Smooth muscle cell (in vitro differentiated cells): ENCODE measurements around the gene CENPM. TPM values are rescaled to one million over a fixed set of nuclear protein-coding genes. Genes with fewer than 3 reads are reported as not detected.

Experiments
- DNase-seq: peaks from one replicate; lab custom pipeline; 2025; ENCODE audit not compliant: unreplicated experiment; lab: John Stamatoyannopoulos, UW
- H2AFZ ChIP-seq: fragments of 200-600 bp; sonication (generic); 2 replicates; pipeline ENCODE4 v1.6.0; 2016; ENCODE audit warnings: antibody characterized with exemption, low read depth, mild to moderate bottlenecking
- H3F3A ChIP-seq: fragments of 200-600 bp; sonication (generic); 2 replicates; pipeline ENCODE4 v1.6.0; 2017; ENCODE audit warnings: antibody characterized with exemption, low read depth
- H3K27ac ChIP-seq: fragments of 200-600 bp; sonication (generic); 2 replicates; pipeline ENCODE4 v1.5.1; 2016; ENCODE audit warnings: low read depth, mild to moderate bottlenecking
- H3K27me3 ChIP-seq: fragments of 200-600 bp; sonication (generic); 2 replicates; pipeline ENCODE4 v1.6.1; 2016; ENCODE audit warnings: low read depth, mild to moderate bottlenecking
- H3K36me3 ChIP-seq: fragments of 200-600 bp; sonication (generic); 2 replicates; pipeline ENCODE4 v1.5.1; 2016; ENCODE audit warnings: low read depth
- H3K4me1 ChIP-seq: fragments of 200-600 bp; sonication (generic); 2 replicates; pipeline ENCODE4 v1.5.1; 2016; ENCODE audit warnings: low read depth
- H3K4me2 ChIP-seq: fragments of 200-600 bp; sonication (generic); 2 replicates; pipeline ENCODE4 v1.6.0; 2016; ENCODE audit warnings: mild to moderate bottlenecking
- H3K4me3 ChIP-seq: fragments of 200-600 bp; sonication (generic); 2 replicates; pipeline ENCODE4 v1.5.1; 2016; ENCODE audit warnings: mild to moderate bottlenecking
- H3K79me2 ChIP-seq: fragments of 200-600 bp; sonication (generic); 2 replicates; pipeline ENCODE4 v1.6.0; 2016; ENCODE audit warnings: low read depth, mild to moderate bottlenecking
- H3K9ac ChIP-seq: fragments of 200-600 bp; sonication (generic); 2 replicates; pipeline ENCODE4 v1.6.0; 2016; ENCODE audit warnings: low read depth
- H3K9me3 ChIP-seq: fragments of 200-600 bp; sonication (generic); replicated peaks from 2 replicates; pipeline ENCODE4 v1.5.1; 2016; ENCODE audit warnings: low read depth
- H4K20me1 ChIP-seq: fragments of 200-600 bp; sonication (generic); 2 replicates; pipeline ENCODE4 v1.6.0; 2016; ENCODE audit warnings: low read depth
- WGBS: methylation state at CpG from one replicate; pipeline ENCODE4 v1.1.7; 2016; ENCODE audit warnings: low lambda C conversion rate; 5-methylcytosine and 5-hydroxymethylcytosine counted together
- polyA plus RNA-seq: library from polyadenylated mRNA; unstranded; fragments of >200 nt; fragmentation: Nextera tagmentation; extraction: Ambion mirVana; gene quantifications from 2 replicates; pipeline ENCODE4 v1.2.1, GENCODE V29; 2016
- total RNA-seq: library from RNA; depleted of rRNA; stranded (reverse); fragments of >200 nt; gene quantifications from 2 replicates; pipeline ENCODE4 v1.2.3, GENCODE V29; 2014
- TF ChIP-seq, protein P1 (sequence below): fragments of 200-600 bp; sonication (generic); IDR thresholded peaks from 2 replicates; pipeline ENCODE4 v1.5.1; 2017; ENCODE audit warnings: borderline replicate concordance, mild to moderate bottlenecking, antibody characterized with exemption; ENCODE audit not compliant: insufficient read depth, poor library complexity, severe bottlenecking

Gene CENPM
- total and polyA plus RNA-seq, 2 experiments from 2014 or later, result 5.6 to 16.0 TPM

DNA sequence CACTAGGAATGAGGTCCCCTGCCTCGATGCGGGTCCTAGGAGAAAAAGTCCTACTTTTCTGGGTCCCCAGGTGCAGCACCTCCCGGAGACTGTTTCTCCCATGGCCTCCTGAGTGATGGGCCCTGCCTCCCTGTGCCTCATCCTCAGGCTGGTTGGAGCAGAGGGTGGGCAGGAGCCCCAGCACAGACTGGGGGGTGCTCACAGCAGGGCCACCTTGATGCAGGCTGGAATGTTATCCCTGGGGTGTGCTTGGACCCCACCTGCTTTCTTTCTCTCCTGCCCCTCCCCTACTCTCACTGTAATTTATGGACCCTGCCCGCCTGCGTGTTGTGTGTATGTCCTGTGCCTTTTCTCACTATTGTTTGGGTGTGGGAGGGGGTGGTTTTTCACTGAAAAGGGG is 40.1 kb downstream of the CENPM start:
- no peak overlapping the region for H3K4me3 ChIP-seq
- H3K27ac ChIP-seq, result no peak overlapping the region
- peaks cover 32% of the 10 kb centered on the region for H3K27me3 ChIP-seq
- no peaks in the 10 kb centered on the region for H3K79me2 ChIP-seq
- TF ChIP-seq, protein P1, sequence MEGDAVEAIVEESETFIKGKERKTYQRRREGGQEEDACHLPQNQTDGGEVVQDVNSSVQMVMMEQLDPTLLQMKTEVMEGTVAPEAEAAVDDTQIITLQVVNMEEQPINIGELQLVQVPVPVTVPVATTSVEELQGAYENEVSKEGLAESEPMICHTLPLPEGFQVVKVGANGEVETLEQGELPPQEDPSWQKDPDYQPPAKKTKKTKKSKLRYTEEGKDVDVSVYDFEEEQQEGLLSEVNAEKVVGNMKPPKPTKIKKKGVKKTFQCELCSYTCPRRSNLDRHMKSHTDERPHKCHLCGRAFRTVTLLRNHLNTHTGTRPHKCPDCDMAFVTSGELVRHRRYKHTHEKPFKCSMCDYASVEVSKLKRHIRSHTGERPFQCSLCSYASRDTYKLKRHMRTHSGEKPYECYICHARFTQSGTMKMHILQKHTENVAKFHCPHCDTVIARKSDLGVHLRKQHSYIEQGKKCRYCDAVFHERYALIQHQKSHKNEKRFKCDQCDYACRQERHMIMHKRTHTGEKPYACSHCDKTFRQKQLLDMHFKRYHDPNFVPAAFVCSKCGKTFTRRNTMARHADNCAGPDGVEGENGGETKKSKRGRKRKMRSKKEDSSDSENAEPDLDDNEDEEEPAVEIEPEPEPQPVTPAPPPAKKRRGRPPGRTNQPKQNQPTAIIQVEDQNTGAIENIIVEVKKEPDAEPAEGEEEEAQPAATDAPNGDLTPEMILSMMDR, result no peak
- DNase-seq, result no peak
- H3K9me3 ChIP-seq, result no peaks in the 10 kb centered on the region
- 98% methylated on average over 5 of the region's 5 CpGs for WGBS
- peaks cover 4% of the 10 kb centered on the region for H3K4me1 ChIP-seq
- peaks cover 63% of the 10 kb centered on the region for H4K20me1 ChIP-seq
- H3K9ac ChIP-seq, result no peak overlapping the region
- H3F3A ChIP-seq, result no peaks in the 10 kb centered on the region
- H2AFZ ChIP-seq, result no peak overlapping the region
- H3K36me3 ChIP-seq, result no peaks in the 10 kb centered on the region
- no peak overlapping the region for H3K4me2 ChIP-seq

DNA sequence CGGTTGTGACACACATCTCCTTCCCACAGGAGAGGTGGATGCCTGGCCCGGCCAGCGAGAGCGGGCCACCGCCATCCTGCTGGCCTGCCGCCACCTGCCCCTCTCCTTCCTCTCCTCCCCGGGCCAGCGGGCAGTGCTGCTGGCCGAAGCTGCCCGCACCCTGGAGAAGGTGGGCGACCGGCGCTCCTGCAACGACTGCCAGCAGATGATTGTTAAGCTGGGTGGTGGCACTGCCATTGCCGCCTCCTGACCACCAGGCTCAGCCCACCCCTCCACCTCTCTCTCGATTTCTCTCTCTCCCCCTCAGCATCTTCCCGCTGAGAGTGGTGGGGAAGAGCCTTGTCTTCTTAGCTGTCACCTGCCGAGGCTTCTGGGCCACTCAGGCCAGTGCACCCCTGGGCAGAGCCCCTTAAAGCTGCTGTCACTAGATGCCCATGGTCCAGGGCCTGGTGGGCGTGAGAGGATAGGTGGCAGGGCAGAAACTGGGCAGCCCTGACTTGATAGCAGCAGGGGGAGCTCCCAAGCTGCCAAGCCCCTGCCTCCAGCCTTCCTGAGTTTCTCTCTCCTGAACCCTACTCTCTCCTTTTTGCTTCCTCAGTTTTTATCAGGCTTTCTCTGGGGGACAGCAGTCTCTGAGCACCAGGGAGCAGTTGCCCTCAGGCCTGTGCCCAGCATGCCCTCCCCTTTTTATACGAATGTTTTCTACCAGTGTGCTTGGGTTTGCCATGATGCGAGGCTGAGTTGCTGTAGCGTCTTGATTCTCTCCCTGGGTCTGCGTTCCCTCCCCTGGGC is 41.3 kb downstream of the CENPM start:
- Histone ChIP-seq H3K9me3 (no peaks in the 10 kb centered on the region), H3K4me1 (peaks cover under 1% of the 10 kb centered on the region), H3K9ac (no peak overlapping the region), H2AFZ (no peak overlapping the region), H3K79me2 (no peaks in the 10 kb centered on the region), H3K27ac (no peak overlapping the region), H3K36me3 (no peaks in the 10 kb centered on the region), H3K27me3 (peaks cover 20% of the 10 kb centered on the region), H4K20me1 (peaks cover 59% of the 10 kb centered on the region), H3K4me3 (no peak overlapping the region), H3F3A (no peaks in the 10 kb centered on the region), H3K4me2 (no peak overlapping the region)
- 96% methylated on average over 23 of the region's 23 CpGs for WGBS
- TF ChIP-seq, protein P1, result no peak
- DNase-seq, result no peak

DNA sequence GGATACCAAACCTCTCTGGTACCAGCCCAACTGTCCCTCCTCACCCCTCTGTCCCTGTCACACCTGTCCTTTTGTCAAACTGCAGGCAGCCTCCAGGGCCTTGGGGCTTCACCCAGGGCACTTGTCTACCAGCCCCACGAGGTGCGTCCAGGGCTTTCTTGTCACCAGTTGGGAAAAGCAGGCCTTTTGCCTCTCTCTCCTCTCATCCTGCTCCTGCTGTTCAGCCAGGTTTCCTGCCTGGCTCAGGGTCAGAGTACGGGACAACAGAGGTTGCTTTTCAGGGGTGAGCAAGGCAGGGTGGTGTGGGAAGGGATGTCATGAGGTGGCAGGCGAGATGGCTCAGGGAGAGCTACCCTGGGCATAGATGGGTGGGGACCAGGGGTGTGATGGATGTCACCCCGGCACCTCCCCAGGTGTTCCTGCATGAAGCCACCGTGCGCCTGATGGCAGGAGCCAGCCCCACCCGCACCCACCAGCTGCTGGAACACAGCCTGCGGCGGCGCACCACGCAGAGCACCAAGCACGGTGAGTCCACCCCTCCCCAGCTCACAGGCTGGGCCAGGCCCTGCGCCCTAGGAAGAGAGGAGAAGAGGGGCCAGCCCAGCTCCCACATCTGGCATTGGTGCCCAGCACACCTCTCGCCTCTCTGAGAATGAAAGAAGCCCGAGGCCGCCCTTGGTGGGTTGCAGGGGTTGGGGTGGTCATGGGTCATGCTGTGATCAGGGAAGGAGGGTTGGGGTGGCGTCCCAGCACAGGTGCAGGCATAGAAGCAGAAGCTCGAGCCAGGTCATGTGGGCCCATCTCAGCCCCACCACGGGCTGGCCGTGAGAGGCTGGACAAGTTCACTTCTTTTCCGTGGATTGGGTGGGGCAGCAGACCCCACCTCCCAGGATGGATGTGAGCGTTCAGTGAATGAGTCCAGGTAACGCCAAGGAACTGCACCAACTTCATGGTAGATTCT is 42.2 kb downstream of the CENPM start:
- TF ChIP-seq, protein P1, result no peak
- H3K9me3 ChIP-seq, result no peaks in the 10 kb centered on the region
- no peak overlapping the region for H2AFZ ChIP-seq
- no peaks in the 10 kb centered on the region for H3K4me1 ChIP-seq
- no peaks in the 10 kb centered on the region for H3K36me3 ChIP-seq
- no peak overlapping the region for H3K9ac ChIP-seq
- no peak overlapping the region for H3K4me2 ChIP-seq
- peaks cover 11% of the 10 kb centered on the region for H3K27me3 ChIP-seq
- no peaks in the 10 kb centered on the region for H3F3A ChIP-seq
- no peaks in the 10 kb centered on the region for H3K79me2 ChIP-seq
- H3K4me3 ChIP-seq, result no peak overlapping the region
- no peak for DNase-seq
- H3K27ac ChIP-seq, result no peak overlapping the region
- WGBS, result over 99% methylated on average over 23 of the region's 24 CpGs
- H4K20me1 ChIP-seq, result peaks cover 52% of the 10 kb centered on the region
